Erythroblast (primary cell): Measurements from ENCODE around the gene PPME1.

Source experiments
- GATA1 ChIP-seq: IDR thresholded peaks from 2 replicates; pipeline ENCODE4 v1.6.1; 2011; ENCODE audit warnings: low read depth, mild to moderate bottlenecking, control low read depth, low read length, moderate library complexity
- POLR2A ChIP-seq: IDR thresholded peaks from 2 replicates; pipeline ENCODE4 v1.6.1; 2011; ENCODE audit warnings: mild to moderate bottlenecking, low read length

DNA sequence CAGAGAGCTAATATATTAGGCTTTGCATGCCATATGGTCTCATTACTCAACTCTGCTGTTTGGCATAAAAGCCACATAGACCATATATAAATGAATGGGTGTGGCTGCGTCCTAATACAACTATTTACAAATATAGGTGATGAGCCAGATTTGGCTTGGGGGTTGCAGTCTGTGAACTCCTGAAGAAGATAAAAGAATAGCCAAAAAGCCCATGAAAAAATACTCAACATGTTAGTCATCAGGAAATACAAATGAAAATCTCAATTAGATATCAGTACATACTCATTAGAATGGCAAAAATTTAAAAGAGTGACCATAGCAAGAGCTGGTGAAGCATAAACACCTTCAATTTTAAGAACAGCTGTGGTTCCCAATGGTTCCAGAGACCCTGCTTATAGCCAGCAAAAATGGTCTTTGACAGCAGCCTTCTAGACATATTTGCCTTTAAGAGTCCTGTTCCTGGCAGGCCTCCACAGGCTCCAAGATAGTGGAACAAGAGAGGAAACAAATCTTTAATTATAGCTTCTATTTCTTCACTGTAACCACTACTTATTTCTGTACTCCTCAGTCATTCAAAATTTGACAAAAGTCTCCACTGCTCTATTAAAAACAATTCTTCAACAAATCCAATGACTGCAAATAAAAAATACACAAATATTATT, 16.3 kb upstream of the PPME1 start:
- no peak for TF ChIP-seq POLR2A
- TF ChIP-seq GATA1: no peak
